ENCODE results near the gene GRM2. TPM values are rescaled to one million over a fixed set of nuclear protein-coding genes. Genes with fewer than 3 reads are reported as not detected.

The GRM2 gene
- total RNA-seq, 2 donors from 2014 or later = 0.32 to 5.5 TPM

GRCh38 chr3:51691949-51692348, 14.9 kb upstream of the GRM2 start:
- Histone ChIP-seq H3K27ac (no peak overlapping the region), H3K9me3 (no peaks in the 10 kb centered on the region), H3K4me1 (replicated peaks) (no peaks in the 10 kb centered on the region), H3K36me3 (no peaks in the 10 kb centered on the region), H3K4me3 (no peak overlapping the region), H3K27me3 (replicated peaks; ENCODE audit: insufficient read depth) (no peaks in the 10 kb centered on the region)
- intact Hi-C loops (cut with DNase I) = no loop called here
- DNase-seq (ENCODE audit: low spot score) = no peak
- WGBS = 80% methylated on average over 3 of the region's 3 CpGs
- TF ChIP-seq POLR2AphosphoS5 (IDR thresholded peaks at IDR 0.05) (no peak), POLR2A (IDR thresholded peaks at IDR 0.05) (no peak), CTCF (IDR thresholded peaks at IDR 0.05) (no peak)

- no peak overlapping the region for H3K4me3 ChIP-seq
- H3K27ac ChIP-seq = no peak overlapping the region
- H3K9me3 ChIP-seq = no peaks in the 10 kb centered on the region
- H3K4me1 ChIP-seq (replicated peaks) = no peaks in the 10 kb centered on the region
- 87% methylated on average over 8 of the region's 8 CpGs for WGBS
- TF ChIP-seq POLR2AphosphoS5 (IDR thresholded peaks at IDR 0.05) (no peak), POLR2A (IDR thresholded peaks at IDR 0.05) (no peak), CTCF (IDR thresholded peaks at IDR 0.05) (no peak)
- DNase-seq (ENCODE audit: low spot score) = no peak
- H3K27me3 ChIP-seq (replicated peaks; ENCODE audit: insufficient read depth) = no peaks in the 10 kb centered on the region
- no peaks in the 10 kb centered on the region for H3K36me3 ChIP-seq
- intact Hi-C loops (cut with DNase I) = no loop called here
Observed at GRCh38 chr3:51692980-51693395, 13.9 kb upstream of the GRM2 start.

DNA sequence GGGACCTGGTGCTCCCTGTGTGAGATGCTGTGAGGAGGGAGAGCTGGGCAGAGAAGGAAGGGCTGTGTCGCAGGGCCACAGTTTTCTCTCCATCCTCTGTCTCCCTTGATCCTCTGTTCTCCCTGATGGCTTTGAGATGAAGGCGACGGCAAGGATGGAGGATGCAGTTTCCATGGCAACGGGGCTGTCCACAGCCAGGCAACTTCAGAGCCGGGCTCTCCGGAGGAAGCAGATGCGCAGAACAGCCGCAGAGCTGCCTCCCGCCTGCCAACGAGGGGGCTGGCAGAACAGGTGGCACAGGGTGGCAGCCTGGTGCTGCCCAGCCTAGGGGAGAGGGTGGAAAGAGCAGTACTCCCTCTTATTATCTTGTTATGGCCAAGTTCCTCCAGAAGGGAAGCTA, 9.9 kb upstream of the GRM2 start:
- H3K36me3 ChIP-seq = peaks cover 10 to 16% of the 10 kb centered on the region in 2 donors
- intact Hi-C loops (cut with DNase I) = no loop called here

DNA sequence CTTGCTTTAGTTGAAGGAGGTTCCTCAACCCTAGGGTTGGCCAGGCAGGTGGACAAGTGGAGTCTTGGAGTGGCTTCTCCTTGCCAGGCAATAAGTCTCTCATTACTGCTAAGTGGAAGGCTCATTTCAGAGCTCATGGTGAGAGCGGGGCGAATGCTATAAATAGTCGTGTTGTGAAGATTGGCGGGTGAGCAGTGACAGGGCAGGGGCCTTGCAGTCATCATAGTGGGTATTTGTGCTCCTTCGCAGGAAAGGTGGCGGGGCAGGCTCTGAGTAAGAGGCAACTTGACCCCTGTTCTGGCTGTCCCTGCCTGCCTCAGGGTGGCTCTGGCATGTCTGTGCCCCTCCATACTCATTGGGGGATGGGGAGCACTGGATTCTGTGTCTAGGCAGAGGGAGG, 8.7 kb upstream of the GRM2 start:
- no peak for DNase-seq (ENCODE audit: low spot score)
- Histone ChIP-seq H3K9me3 (no peaks in the 10 kb centered on the region), H3K27me3 (replicated peaks; ENCODE audit: insufficient read depth) (no peaks in the 10 kb centered on the region), H3K4me3 (no peak overlapping the region), H3K4me1 (replicated peaks) (no peaks in the 10 kb centered on the region), H3K27ac (no peak overlapping the region), H3K36me3 (peaks cover 10 to 16% of the 10 kb centered on the region in 2 donors)
- intact Hi-C loops (cut with DNase I) = no loop called here
- TF ChIP-seq CTCF (IDR thresholded peaks at IDR 0.05) (no peak), POLR2AphosphoS5 (IDR thresholded peaks at IDR 0.05) (no peak), POLR2A (IDR thresholded peaks at IDR 0.05) (no peak)
- 94% methylated on average over 6 of the region's 6 CpGs for WGBS

More for the DNA sequence above, 9.9 kb upstream of the GRM2 start:
- H3K4me3 ChIP-seq = no peak overlapping the region
- H3K4me1 ChIP-seq (replicated peaks) = no peaks in the 10 kb centered on the region
- WGBS = 88% methylated on average over 10 of the region's 10 CpGs
- H3K9me3 ChIP-seq = no peaks in the 10 kb centered on the region
- H3K27me3 ChIP-seq (replicated peaks; ENCODE audit: insufficient read depth) = no peaks in the 10 kb centered on the region
- TF ChIP-seq POLR2A (IDR thresholded peaks at IDR 0.05) (no peak), CTCF (IDR thresholded peaks at IDR 0.05) (no peak), POLR2AphosphoS5 (IDR thresholded peaks at IDR 0.05) (no peak)
- no peak overlapping the region for H3K27ac ChIP-seq
- no peak for DNase-seq (ENCODE audit: low spot score)

GRCh38 chr3:51700403-51700802, 6.5 kb upstream of the GRM2 start:
- WGBS = 92% methylated on average over 2 of the region's 2 CpGs
- Histone ChIP-seq H3K27me3 (replicated peaks; ENCODE audit: insufficient read depth) (no peaks in the 10 kb centered on the region), H3K27ac (no peak overlapping the region), H3K4me3 (no peak overlapping the region), H3K9me3 (no peaks in the 10 kb centered on the region), H3K4me1 (replicated peaks) (no peaks in the 10 kb centered on the region), H3K36me3 (peaks cover 10 to 16% of the 10 kb centered on the region in 2 donors)
- DNase-seq (ENCODE audit: low spot score) = no peak
- intact Hi-C loops (cut with DNase I) = no loop called here
- TF ChIP-seq POLR2AphosphoS5 (IDR thresholded peaks at IDR 0.05) (no peak), CTCF (IDR thresholded peaks at IDR 0.05) (no peak), POLR2A (IDR thresholded peaks at IDR 0.05) (no peak)

Measured in prostate gland (tissue), 2 donors.